Measurements from ENCODE around the gene TBC1D22A. TPM values are rescaled to one million over a fixed set of nuclear protein-coding genes. Genes with fewer than 3 reads are reported as not detected.
A peak's percentile ranks its signal among the peaks of the same experiment; 100 is the strongest.

TBC1D22A gene
- total RNA-seq, 6 experiments from 2014 or later = 10.9 to 18.1 (median 14.0) TPM

DNA sequence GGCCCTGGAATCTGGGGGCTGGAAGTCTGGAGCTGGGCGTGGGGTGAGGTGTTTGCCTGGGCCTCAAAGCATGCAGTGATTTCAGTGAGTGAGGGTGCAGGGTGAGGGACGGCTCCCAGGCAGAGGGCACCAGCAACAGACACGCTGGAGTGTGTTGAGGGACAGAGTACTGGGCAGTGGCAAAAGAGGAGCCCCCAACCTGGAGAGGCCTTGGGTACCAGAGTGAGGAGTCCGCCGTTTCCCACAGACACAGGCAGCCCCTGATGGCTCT lies 12.0 kb upstream of the TBC1D22A start:
- DNase-seq (no peak), ATAC-seq (no peak)
- Histone ChIP-seq H3K9me3 (no peaks in the 10 kb centered on the region), H3K4me1 (peaks cover 0 to 56% (median 28%) of the 10 kb centered on the region in 4 donors), H3K27ac (peak overlapping the region in 1 of 3 donors; percentile 49), H3K4me3 (no peak overlapping the region), H3K36me3 (no peaks in the 10 kb centered on the region), H3K27me3 (no peaks in the 10 kb centered on the region)
- WGBS (ENCODE audit: insufficient coverage, low coverage, low lambda C conversion rate, missing lambda C conversion rate) = no CpG with 5 or more reads among the region's 5 CpGs
- intact Hi-C loops (cut with DNase I) = no loop called here
- TF ChIP-seq POLR2A (IDR thresholded peaks at IDR 0.05) = no peak
- TF ChIP-seq, protein P1, sequence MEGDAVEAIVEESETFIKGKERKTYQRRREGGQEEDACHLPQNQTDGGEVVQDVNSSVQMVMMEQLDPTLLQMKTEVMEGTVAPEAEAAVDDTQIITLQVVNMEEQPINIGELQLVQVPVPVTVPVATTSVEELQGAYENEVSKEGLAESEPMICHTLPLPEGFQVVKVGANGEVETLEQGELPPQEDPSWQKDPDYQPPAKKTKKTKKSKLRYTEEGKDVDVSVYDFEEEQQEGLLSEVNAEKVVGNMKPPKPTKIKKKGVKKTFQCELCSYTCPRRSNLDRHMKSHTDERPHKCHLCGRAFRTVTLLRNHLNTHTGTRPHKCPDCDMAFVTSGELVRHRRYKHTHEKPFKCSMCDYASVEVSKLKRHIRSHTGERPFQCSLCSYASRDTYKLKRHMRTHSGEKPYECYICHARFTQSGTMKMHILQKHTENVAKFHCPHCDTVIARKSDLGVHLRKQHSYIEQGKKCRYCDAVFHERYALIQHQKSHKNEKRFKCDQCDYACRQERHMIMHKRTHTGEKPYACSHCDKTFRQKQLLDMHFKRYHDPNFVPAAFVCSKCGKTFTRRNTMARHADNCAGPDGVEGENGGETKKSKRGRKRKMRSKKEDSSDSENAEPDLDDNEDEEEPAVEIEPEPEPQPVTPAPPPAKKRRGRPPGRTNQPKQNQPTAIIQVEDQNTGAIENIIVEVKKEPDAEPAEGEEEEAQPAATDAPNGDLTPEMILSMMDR (IDR thresholded peaks at IDR 0.05) = no peak

GRCh38 chr22:46750863-46751443 lies 11.5 kb upstream of the TBC1D22A start:
- no peaks in the 10 kb centered on the region for H3K9me3 ChIP-seq
- peak; percentile 2 to 19 (median 8) for ATAC-seq
- intact Hi-C loops (cut with DNase I) = no loop called here
- H3K27ac ChIP-seq = peak overlapping the region in 1 of 3 donors; percentile 49
- peaks cover 0 to 56% (median 28%) of the 10 kb centered on the region in 4 donors for H3K4me1 ChIP-seq
- DNase-seq = peak; percentile 71 to 79 (median 72)
- no peaks in the 10 kb centered on the region for H3K27me3 ChIP-seq
- TF ChIP-seq POLR2A (IDR thresholded peaks at IDR 0.05) = no peak
- WGBS (ENCODE audit: insufficient coverage, low coverage, low lambda C conversion rate, missing lambda C conversion rate) = 0% methylated on average over 2 of the region's 12 CpGs
- H3K36me3 ChIP-seq = no peaks in the 10 kb centered on the region
- H3K4me3 ChIP-seq = no peak overlapping the region

- no peaks in the 10 kb centered on the region for H3K9me3 ChIP-seq
- DNase-seq = no peak
- no peak for ATAC-seq
- intact Hi-C loops (cut with DNase I) = no loop called here
- WGBS (ENCODE audit: insufficient coverage, low coverage, low lambda C conversion rate, missing lambda C conversion rate) = 81% methylated on average over 4 of the region's 11 CpGs
- peak overlapping the region in 1 of 3 donors; percentile 91 for H3K27ac ChIP-seq
- no peaks in the 10 kb centered on the region for H3K36me3 ChIP-seq
- H3K27me3 ChIP-seq = no peaks in the 10 kb centered on the region
- TF ChIP-seq POLR2A (IDR thresholded peaks at IDR 0.05) = no peak
- TF ChIP-seq, protein P1 (IDR thresholded peaks at IDR 0.05) = no peak
- H3K4me1 ChIP-seq = peaks cover 0 to 56% (median 32%) of the 10 kb centered on the region in 4 donors
- no peak overlapping the region for H3K4me3 ChIP-seq
These were observed 10.0 kb upstream of the TBC1D22A start for GRCh38 chr22:46752286-46752987.

DNA sequence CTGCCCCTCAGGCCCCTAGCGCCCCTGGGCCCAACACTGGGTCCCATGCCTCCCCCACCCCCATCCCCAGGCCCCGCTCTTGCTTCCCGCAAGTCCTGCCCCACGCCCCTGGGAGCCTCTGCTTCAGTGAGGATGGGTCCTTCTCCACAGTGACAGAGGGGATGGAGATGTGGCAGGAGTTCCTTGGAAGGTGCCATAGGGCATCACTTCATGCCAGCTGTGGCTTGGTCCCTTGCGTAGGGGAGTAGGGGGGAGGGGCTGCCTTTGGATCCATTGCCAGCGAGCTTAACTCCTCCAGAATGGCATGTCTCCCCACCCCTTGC lies 9.5 kb upstream of the TBC1D22A start:
- Histone ChIP-seq H3K36me3 (no peaks in the 10 kb centered on the region), H3K27ac (peak overlapping the region; percentile 81 to 92 (median 91)), H3K4me1 (peaks cover 0 to 60% (median 34%) of the 10 kb centered on the region in 4 donors), H3K27me3 (no peaks in the 10 kb centered on the region), H3K4me3 (no peak overlapping the region), H3K9me3 (no peaks in the 10 kb centered on the region)
- no peak for TF ChIP-seq POLR2A (IDR thresholded peaks at IDR 0.05)
- TF ChIP-seq, protein P1 (IDR thresholded peaks at IDR 0.05) = no peak
- intact Hi-C loops (cut with DNase I) = no loop called here
- DNase-seq (peak in 1 of 3 donors; percentile 23), ATAC-seq (no peak)
- 90% methylated on average over 2 of the region's 6 CpGs for WGBS (ENCODE audit: insufficient coverage, low coverage, low lambda C conversion rate, missing lambda C conversion rate)

- DNase-seq (peak; percentile 69 to 91 (median 85)), ATAC-seq (peak; percentile 23 to 62 (median 48))
- Histone ChIP-seq H3K9me3 (no peaks in the 10 kb centered on the region), H3K36me3 (no peaks in the 10 kb centered on the region), H3K4me3 (no peak overlapping the region), H3K27me3 (no peaks in the 10 kb centered on the region), H3K4me1 (peaks cover 0 to 64% (median 36%) of the 10 kb centered on the region in 4 donors), H3K27ac (peak overlapping the region; percentile 81 to 92 (median 91))
- intact Hi-C loops (cut with DNase I) = no loop called here
- WGBS (ENCODE audit: insufficient coverage, low coverage, low lambda C conversion rate, missing lambda C conversion rate) = 46% methylated on average over 5 of the region's 8 CpGs
- TF ChIP-seq, protein P1 (IDR thresholded peaks at IDR 0.05) = no peak
- no peak for TF ChIP-seq POLR2A (IDR thresholded peaks at IDR 0.05)
These were observed 9.1 kb upstream of the TBC1D22A start for GRCh38 chr22:46753360-46753759.

All from right lobe of liver (tissue), 6 donors.